GM12878 (cell line): ENCODE results near the gene HPX. TPM values are rescaled to one million over a fixed set of nuclear protein-coding genes. Genes with fewer than 3 reads are reported as not detected.

Source experiments
- ATAC-seq: fragments of 200-7000 bp; cut with Tn5 transposase; 3 replicates; pipeline ENCODE4 v1.9.1; 2020; ENCODE audit warnings: mild to moderate bottlenecking, moderate library complexity
- BruUV-seq: library from RNA; stranded (reverse); fragments of 400-500 nt; replicated peaks from 2 replicates; lab custom pipeline; 2021; lab: Mats Ljungman, UMichigan
- CTCF ChIA-PET: fragments of 300-600 bp; sonication (Branson Sonifier 250); formaldehyde crosslinking; extraction: SDS; loops from one replicate; lab custom pipeline; 2021; ENCODE audit warnings: inconsistent platforms; lab: Yijun Ruan, JAX
- POLR2A ChIA-PET: fragments of 350-600 bp; formaldehyde crosslinking; extraction: SDS; loops from one replicate; lab custom pipeline; 2021; ENCODE audit warnings: inconsistent platforms; lab: Charles Lee
- RAD21 ChIA-PET: fragments of 300-600 bp; sonication (Branson Sonifier 250); formaldehyde crosslinking; loops from one replicate; lab custom pipeline; 2023; ENCODE audit warnings: antibody characterized with exemption; ENCODE audit not compliant: unreplicated experiment; lab: Charles Lee
- SMC1A ChIA-PET: fragments of 300-600 bp; sonication (Branson Sonifier 250); formaldehyde crosslinking; loops from one replicate; lab custom pipeline; 2023; ENCODE audit not compliant: unreplicated experiment, uncharacterized antibody; lab: Charles Lee
- DNase-seq: peaks from one replicate; pipeline ENCODE4 v3.0.0-alpha.2; 2011; ENCODE audit warnings: low read depth, low spot score
- FAIRE-seq: peaks from 3 replicates; lab custom pipeline; 2011; peaks lifted over from hg19 to GRCh38; lab: Jason Lieb, UNC
- H2AFZ ChIP-seq: 2 replicates; pipeline ENCODE4 v1.6.0; 2011; ENCODE audit warnings: low read depth, low read length, control low read depth; ENCODE audit not compliant: control insufficient read depth
- H3K27ac ChIP-seq: 2 replicates; pipeline ENCODE4 v1.5.1; 2011; ENCODE audit warnings: control low read depth; ENCODE audit not compliant: control insufficient read depth, insufficient read depth
- H3K27me3 ChIP-seq, 2 experiments: replicated peaks in 1 of 2; 2 replicates each; pipeline versions ENCODE4 v1.6.0 to v1.6.1; 2011; ENCODE audit warnings: low read length in 1 of 2; ENCODE audit not compliant: control insufficient read depth in 2 of 2, insufficient read depth in 2 of 2
- H3K36me3 ChIP-seq, 2 experiments: 2 replicates each; pipeline ENCODE4 v1.5.1; 2011; ENCODE audit warnings: low read length in 1 of 2; ENCODE audit not compliant: control insufficient read depth in 2 of 2, insufficient read depth in 2 of 2
- H3K4me1 ChIP-seq: 2 replicates; pipeline ENCODE4 v1.6.1; 2011; ENCODE audit warnings: mild to moderate bottlenecking, low read length, moderate library complexity, mixed read lengths; ENCODE audit not compliant: control insufficient read depth, insufficient read depth
- H3K4me2 ChIP-seq: 2 replicates; pipeline ENCODE4 v1.6.0; 2011; ENCODE audit warnings: control low read depth; ENCODE audit not compliant: control insufficient read depth, insufficient read depth
- H3K4me3 ChIP-seq: fragments of 200-600 bp; sonication (generic); 2 replicates; pipeline ENCODE4 v1.5.1; 2016
- H3K79me2 ChIP-seq: 2 replicates; pipeline ENCODE4 v1.6.0; 2011; ENCODE audit warnings: low read length; ENCODE audit not compliant: control insufficient read depth, insufficient read depth
- H3K9ac ChIP-seq: 2 replicates; pipeline ENCODE4 v1.8.0; 2011; ENCODE audit warnings: low read length, control low read depth, mixed read lengths; ENCODE audit not compliant: control insufficient read depth, insufficient read depth
- H3K9me3 ChIP-seq: replicated peaks from 3 replicates; pipeline ENCODE4 v1.5.1; 2011; ENCODE audit warnings: mild to moderate bottlenecking, low read length; ENCODE audit not compliant: control insufficient read depth, insufficient read depth
- H4K20me1 ChIP-seq: 2 replicates; pipeline ENCODE4 v1.6.0; 2011; ENCODE audit not compliant: control insufficient read depth, insufficient read depth
- EZH2 ChIP-seq: IDR thresholded peaks from 2 replicates; pipeline ENCODE4 v1.6.1; 2012; ENCODE audit warnings: low read depth, mild to moderate bottlenecking, control low read depth, inconsistent platforms, low read length, borderline replicate concordance; ENCODE audit not compliant: control insufficient read depth
- IRF4 ChIP-seq: IDR thresholded peaks from 2 replicates; pipeline ENCODE4 v1.6.1; 2011; ENCODE audit warnings: low read depth, low read length
- NFYA ChIP-seq: IDR thresholded peaks from 2 replicates; pipeline ENCODE4 v1.6.1; 2011; ENCODE audit warnings: low read depth, mild to moderate bottlenecking, low read length, improper control_type of control experiment, borderline replicate concordance
- NKRF ChIP-seq: fragments of 450-650 bp; conservative IDR thresholded peaks from 2 replicates; pipeline ENCODE4 v1.6.1; 2017; ENCODE audit warnings: mild to moderate bottlenecking, moderate library complexity
- PRDM15 ChIP-seq: fragments of 450-650 bp; formaldehyde crosslinking; IDR thresholded peaks from 2 replicates; pipeline ENCODE4 v1.4.0; 2020; ENCODE audit warnings: mild to moderate bottlenecking, moderate library complexity
- RAD21 ChIP-seq: IDR thresholded peaks from 2 replicates; pipeline ENCODE4 v1.6.1; 2011; ENCODE audit warnings: mild to moderate bottlenecking, low read depth, low read length, moderate library complexity; ENCODE audit not compliant: insufficient read depth
- REST ChIP-seq: IDR thresholded peaks from 2 replicates; pipeline ENCODE4 v1.6.1; 2012; ENCODE audit warnings: mild to moderate bottlenecking, low read depth, low read length
- TARDBP ChIP-seq: IDR thresholded peaks from 2 replicates; pipeline ENCODE4 v1.6.1; 2016; ENCODE audit warnings: borderline replicate concordance
- ZBED1 ChIP-seq: IDR thresholded peaks from 2 replicates; pipeline ENCODE4 v1.6.1; 2016; ENCODE audit warnings: borderline replicate concordance
- WGBS: methylation state at CpG from one replicate; pipeline ENCODE4 v1.1.6; 2016; ENCODE audit warnings: low lambda C conversion rate; ENCODE audit not compliant: insufficient replicate concordance, insufficient coverage; ENCODE audit errors: missing lambda C conversion rate; 5-methylcytosine and 5-hydroxymethylcytosine counted together
- in situ Hi-C: fragments of 300-500 bp; cut with MboI; formaldehyde crosslinking; loops from 9 replicates; pipeline ENCODE4 v1.14.3; 2018; ENCODE audit warnings: mixed read lengths
- intact Hi-C: fragments of 100-400 bp; cut with micrococcal nuclease; formaldehyde crosslinking; loops from one replicate; pipeline ENCODE4 v1.14.2; 2022; ENCODE audit not compliant: unreplicated experiment
- polyA plus RNA-seq, 11 experiments: library from polyadenylated mRNA; depleted of rRNA in 4 of 11; unstranded in 6 of 11; stranded (reverse) in 5 of 11; fragments of >200 nt; fragmentation: Nextera tagmentation in 4 of 11; fragmentation: Illumina TruSeq in 1 of 11; extraction: Ambion mirVana in 4 of 11; extraction: Trizol in 1 of 11; gene quantifications; 1 replicate in 1 of 11; 2 replicates in 10 of 11; pipeline versions ENCODE4 v1.2.1 to v1.2.3, GENCODE V29; 2011 to 2016; ENCODE audit warnings: inconsistent platforms in 2 of 11, missing spikeins in 2 of 11, low read depth in 1 of 11
- total RNA-seq, 4 experiments: library from RNA; depleted of rRNA in 3 of 4; stranded (reverse); fragments of >200 nt in 3 of 4; fragmentation: Illumina TruSeq in 1 of 4; extraction: Trizol in 1 of 4; gene quantifications; 2 replicates each; pipeline versions ENCODE4 v1.2.1 to v1.2.3, GENCODE V29; 2013 to 2021
- TF ChIP-seq, protein P1 (sequence below): fragments of 450-650 bp; IDR thresholded peaks from 2 replicates; pipeline ENCODE4 v1.6.1; 2016; ENCODE audit warnings: mild to moderate bottlenecking

The HPX gene
- total and polyA plus RNA-seq, 10 of the 15 experiments (the other 5 are each of a cell fraction or from before 2014, with no cell fraction given): 0.08 to 1.7 (median 0.18) TPM; not detected in 1

DNA sequence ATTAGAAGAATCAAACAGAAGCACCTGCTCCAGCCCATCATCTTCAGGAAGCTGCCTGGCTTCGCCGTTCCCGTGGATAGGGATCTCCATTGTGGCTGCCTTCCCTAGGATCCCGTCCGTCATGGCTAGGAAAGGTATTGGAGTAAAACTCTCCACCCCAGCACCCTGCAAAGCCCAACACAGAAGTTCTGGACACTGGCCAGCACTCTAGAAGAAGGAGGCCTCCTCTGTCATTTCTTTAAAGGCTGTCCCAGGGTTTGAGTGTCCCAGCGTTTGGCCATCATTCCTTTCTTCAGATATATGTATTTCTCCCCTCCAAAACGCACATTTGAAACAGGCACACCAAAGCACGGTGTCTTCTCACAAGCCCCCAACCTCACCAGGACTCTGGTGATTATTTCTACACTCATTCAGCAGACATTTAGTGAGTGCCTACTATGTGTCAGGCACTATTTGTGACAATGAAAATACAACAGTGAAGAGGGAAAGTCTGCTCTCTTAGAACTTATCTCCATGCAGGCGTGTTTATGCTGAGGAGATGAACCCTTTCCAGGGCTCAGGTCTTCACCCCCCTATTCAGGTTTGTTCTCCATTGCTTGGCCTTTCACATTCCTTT, 39.6 kb upstream of the HPX start:
- DNase-seq (no peak), FAIRE-seq (no peak)
- TF ChIP-seq NFYA: no peak
- no peak for TF ChIP-seq PRDM15 (CRISPR knock-in tag)
- TF ChIP-seq NKRF: no peak
- no peak for TF ChIP-seq EZH2
- TF ChIP-seq, protein P1, sequence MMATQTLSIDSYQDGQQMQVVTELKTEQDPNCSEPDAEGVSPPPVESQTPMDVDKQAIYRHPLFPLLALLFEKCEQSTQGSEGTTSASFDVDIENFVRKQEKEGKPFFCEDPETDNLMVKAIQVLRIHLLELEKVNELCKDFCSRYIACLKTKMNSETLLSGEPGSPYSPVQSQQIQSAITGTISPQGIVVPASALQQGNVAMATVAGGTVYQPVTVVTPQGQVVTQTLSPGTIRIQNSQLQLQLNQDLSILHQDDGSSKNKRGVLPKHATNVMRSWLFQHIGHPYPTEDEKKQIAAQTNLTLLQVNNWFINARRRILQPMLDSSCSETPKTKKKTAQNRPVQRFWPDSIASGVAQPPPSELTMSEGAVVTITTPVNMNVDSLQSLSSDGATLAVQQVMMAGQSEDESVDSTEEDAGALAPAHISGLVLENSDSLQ: no peak
- no peak for TF ChIP-seq IRF4
- no peak for TF ChIP-seq RAD21
- TF ChIP-seq ZBED1: no peak
- no peak for TF ChIP-seq REST
- no peak for TF ChIP-seq TARDBP

More for the DNA sequence above, 39.6 kb upstream of the HPX start:
- WGBS: 70% methylated on average over 9 of the region's 9 CpGs
- H2AFZ ChIP-seq: peak overlapping the region; percentile 83; the same call in 1 of the 2 replicates
- no peaks in the 10 kb centered on the region for H3K9me3 ChIP-seq
- peaks cover 15% of the 10 kb centered on the region for H3K4me1 ChIP-seq
- BruUV-seq: TSS peak; percentile 74
- H3K36me3 ChIP-seq: peaks cover 1 to 18% of the 10 kb centered on the region in 2 experiments; a peak in 3 of 4 replicates
- no peaks in the 10 kb centered on the region for H4K20me1 ChIP-seq
- no peak for ATAC-seq
- SMC1A ChIA-PET: no interaction called here
- peak overlapping the region; percentile 91 for H3K4me2 ChIP-seq
- H3K79me2 ChIP-seq: peaks cover 40% of the 10 kb centered on the region
- H3K27ac ChIP-seq: peak overlapping the region; percentile 76
- in situ Hi-C loops: loop anchor here (5.0 kb wide), 1 partner anchor 127 kb away; no protein-coding TSS in a partner anchor
- no peaks in the 10 kb centered on the region for H3K27me3 ChIP-seq
- RAD21 ChIA-PET: interaction anchor here (1.0 to 1.7 kb wide), 3 partner anchors 78 to 131 kb away, joined by 3 to 13 read pairs (median 4); partner anchors contain the start of gene TAF10
- CTCF ChIA-PET: interaction anchor here (2.5 kb wide), 1 partner anchor 203 kb away, joined by 12 read pairs; the partner anchor contains the start of gene MRPL17
- intact Hi-C loops: loop anchor here (2.0 to 10.0 kb wide), 3 partner anchors 126 to 1044 kb away; partner anchors contain the start of genes CNGA4 and FHIP1B
- POLR2A ChIA-PET: no interaction called here
- peak overlapping the region; percentile 89 for H3K9ac ChIP-seq
- peak overlapping the region; percentile 98 for H3K4me3 ChIP-seq
